ENCODE results near the gene LAMC3. TPM values are rescaled to one million over a fixed set of nuclear protein-coding genes. Genes with fewer than 3 reads are reported as not detected.

The LAMC3 gene
- total RNA-seq, 6 donors from 2014 or later, result 6.7 to 56.0 (median 19.5) TPM

DNA sequence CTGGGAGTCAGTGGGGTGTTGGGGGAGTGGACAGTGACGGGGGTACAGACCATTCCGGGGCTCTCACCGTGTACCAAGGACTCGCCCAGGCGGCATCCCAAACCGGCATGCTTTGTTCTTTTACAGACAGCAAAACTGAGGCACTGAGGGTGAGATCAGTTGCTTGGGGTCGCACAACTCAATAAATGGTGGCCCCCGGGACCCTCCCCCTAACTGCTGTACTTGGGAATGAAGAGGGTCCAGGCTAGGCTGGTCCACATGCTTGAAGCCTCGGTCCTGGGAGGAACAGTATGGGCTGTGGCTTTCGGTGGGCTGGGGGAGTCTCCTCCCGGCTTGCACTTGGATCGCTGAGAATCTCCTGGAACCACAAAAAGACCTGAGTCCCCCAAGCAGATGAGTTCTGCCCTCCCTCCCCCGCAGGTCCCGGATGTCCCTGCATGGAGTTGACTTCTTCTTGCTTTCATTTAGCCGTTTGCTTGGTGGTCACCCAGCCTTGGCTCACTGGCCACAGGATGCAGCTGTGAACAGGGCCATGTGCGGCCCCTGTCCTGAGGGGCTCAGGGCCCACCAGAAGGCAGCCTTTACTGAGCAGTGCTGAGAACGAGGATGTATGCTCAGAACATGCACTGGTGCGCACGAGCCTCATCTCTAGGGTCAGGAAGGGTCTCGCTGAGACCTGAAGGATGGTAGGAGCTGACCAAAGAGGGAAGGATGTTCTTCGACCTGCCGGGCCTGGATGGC, 4.2 kb downstream of the LAMC3 start:
- WGBS, 2 donors, result 81 to 83% methylated on average over 12 to 22 of the region's 22 CpGs
- Histone ChIP-seq H3K9me3 (no peaks in the 10 kb centered on the region), H3K36me3 (no peaks in the 10 kb centered on the region), H3K4me1 (peaks cover 0 to 10% (median 2%) of the 10 kb centered on the region in 4 donors), H3K27me3 (peaks cover 0 to 18% (median 7%) of the 10 kb centered on the region in 4 donors), H3K27ac (peak overlapping the region; percentile 10 to 60 (median 20)), H3K4me3 (no peak overlapping the region)
- ATAC-seq (ENCODE audit: low FRiP score in 2 of 2) (no peak), DNase-seq (no peak)
- no peak for TF ChIP-seq EP300 (IDR thresholded peaks at IDR 0.05)
- TF ChIP-seq POLR2AphosphoS5 (IDR thresholded peaks at IDR 0.05), result no peak
- no peak for TF ChIP-seq POLR2A (IDR thresholded peaks at IDR 0.05)
- TF ChIP-seq, protein P1, sequence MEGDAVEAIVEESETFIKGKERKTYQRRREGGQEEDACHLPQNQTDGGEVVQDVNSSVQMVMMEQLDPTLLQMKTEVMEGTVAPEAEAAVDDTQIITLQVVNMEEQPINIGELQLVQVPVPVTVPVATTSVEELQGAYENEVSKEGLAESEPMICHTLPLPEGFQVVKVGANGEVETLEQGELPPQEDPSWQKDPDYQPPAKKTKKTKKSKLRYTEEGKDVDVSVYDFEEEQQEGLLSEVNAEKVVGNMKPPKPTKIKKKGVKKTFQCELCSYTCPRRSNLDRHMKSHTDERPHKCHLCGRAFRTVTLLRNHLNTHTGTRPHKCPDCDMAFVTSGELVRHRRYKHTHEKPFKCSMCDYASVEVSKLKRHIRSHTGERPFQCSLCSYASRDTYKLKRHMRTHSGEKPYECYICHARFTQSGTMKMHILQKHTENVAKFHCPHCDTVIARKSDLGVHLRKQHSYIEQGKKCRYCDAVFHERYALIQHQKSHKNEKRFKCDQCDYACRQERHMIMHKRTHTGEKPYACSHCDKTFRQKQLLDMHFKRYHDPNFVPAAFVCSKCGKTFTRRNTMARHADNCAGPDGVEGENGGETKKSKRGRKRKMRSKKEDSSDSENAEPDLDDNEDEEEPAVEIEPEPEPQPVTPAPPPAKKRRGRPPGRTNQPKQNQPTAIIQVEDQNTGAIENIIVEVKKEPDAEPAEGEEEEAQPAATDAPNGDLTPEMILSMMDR (IDR thresholded peaks at IDR 0.05), result no peak

GRCh38 chr9:131013771-131014676, 5.0 kb downstream of the LAMC3 start:
- H3K27ac ChIP-seq, result peak overlapping the region in 2 of 4 donors; percentile 10 to 60
- TF ChIP-seq, protein P1 (IDR thresholded peaks at IDR 0.05), result no peak
- no peak for TF ChIP-seq EP300 (IDR thresholded peaks at IDR 0.05)
- no peak for TF ChIP-seq POLR2AphosphoS5 (IDR thresholded peaks at IDR 0.05)
- TF ChIP-seq POLR2A (IDR thresholded peaks at IDR 0.05), result no peak
- 81 to 92% methylated on average over 14 to 18 of the region's 18 CpGs for WGBS, 2 donors
- H3K36me3 ChIP-seq, result no peaks in the 10 kb centered on the region
- H3K4me1 ChIP-seq, result peaks cover 0 to 6% (median 0%) of the 10 kb centered on the region in 4 donors
- no peak overlapping the region for H3K4me3 ChIP-seq
- DNase-seq (peak in 1 of 2 donors; percentile 71), ATAC-seq (ENCODE audit: low FRiP score in 2 of 2) (no peak)
- no peaks in the 10 kb centered on the region for H3K9me3 ChIP-seq
- peaks cover 0 to 16% (median 3%) of the 10 kb centered on the region in 4 donors for H3K27me3 ChIP-seq

DNA sequence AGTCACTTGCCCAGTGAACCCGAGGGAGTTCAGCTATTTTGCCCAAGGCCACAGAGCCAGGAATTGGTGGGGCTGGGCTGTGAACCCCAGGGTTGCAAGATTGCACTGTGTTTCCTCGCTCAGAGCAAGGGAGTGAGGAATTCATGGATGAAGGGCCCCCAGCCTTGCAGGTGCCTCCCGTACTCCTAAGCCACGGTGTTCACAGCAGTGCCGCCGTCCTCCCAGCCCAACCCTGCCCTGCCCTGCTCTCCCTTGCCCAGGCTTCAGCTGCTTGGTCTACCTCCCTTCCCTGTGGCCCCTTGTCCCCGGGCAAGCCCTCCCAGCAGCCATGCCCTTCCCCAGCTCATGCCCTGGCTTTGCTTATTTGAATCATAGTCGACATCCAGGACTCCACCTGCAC, 6.1 kb downstream of the LAMC3 start:
- no peaks in the 10 kb centered on the region for H3K4me1 ChIP-seq
- TF ChIP-seq EP300 (IDR thresholded peaks at IDR 0.05) (no peak), POLR2A (IDR thresholded peaks at IDR 0.05) (no peak), POLR2AphosphoS5 (IDR thresholded peaks at IDR 0.05) (no peak)
- TF ChIP-seq, protein P1 (IDR thresholded peaks at IDR 0.05), result no peak
- 88% methylated on average over 8 of the region's 8 CpGs for WGBS, 2 donors
- DNase-seq (no peak), ATAC-seq (ENCODE audit: low FRiP score in 2 of 2) (no peak)
- H3K4me3 ChIP-seq, result no peak overlapping the region
- H3K9me3 ChIP-seq, result no peaks in the 10 kb centered on the region
- no peaks in the 10 kb centered on the region for H3K36me3 ChIP-seq
- no peak overlapping the region for H3K27ac ChIP-seq
- peaks cover 0 to 6% (median 0%) of the 10 kb centered on the region in 4 donors for H3K27me3 ChIP-seq

DNA sequence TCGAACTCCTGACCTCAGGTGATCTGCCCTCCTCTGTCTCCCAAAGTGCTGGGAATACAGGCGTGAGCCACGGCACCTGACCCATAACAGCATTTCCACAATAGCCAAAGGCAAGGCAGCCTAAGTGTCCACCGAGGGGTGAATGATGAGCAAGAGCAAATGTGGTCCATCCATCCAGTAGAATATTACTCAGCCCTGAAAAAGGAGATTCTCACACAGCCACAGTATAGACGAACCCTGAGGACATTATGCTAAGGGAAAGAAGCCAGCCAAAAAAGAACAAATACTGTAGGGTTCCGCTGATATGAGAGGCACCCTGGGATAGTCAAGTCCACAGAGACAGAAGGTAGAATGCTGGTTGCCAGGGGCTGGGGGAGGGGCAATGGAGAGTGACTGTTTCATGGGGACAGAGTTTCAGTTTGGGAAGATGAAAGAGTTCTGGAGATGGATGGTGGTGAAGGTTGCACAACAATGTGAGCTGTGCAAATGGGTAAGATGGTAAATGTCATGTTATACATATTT, 7.0 kb downstream of the LAMC3 start:
- H3K36me3 ChIP-seq, result no peaks in the 10 kb centered on the region
- TF ChIP-seq POLR2A (IDR thresholded peaks at IDR 0.05) (no peak), EP300 (IDR thresholded peaks at IDR 0.05) (no peak), POLR2AphosphoS5 (IDR thresholded peaks at IDR 0.05) (no peak)
- TF ChIP-seq, protein P1 (IDR thresholded peaks at IDR 0.05), result no peak
- WGBS, 2 donors, result 93 to 94% methylated on average over 6 of the region's 6 CpGs
- H3K27ac ChIP-seq, result no peak overlapping the region
- ATAC-seq (ENCODE audit: low FRiP score in 2 of 2), result no peak
- no peaks in the 10 kb centered on the region for H3K27me3 ChIP-seq
- H3K4me3 ChIP-seq, result no peak overlapping the region
- DNase-seq, result no peak
- no peaks in the 10 kb centered on the region for H3K4me1 ChIP-seq
- H3K9me3 ChIP-seq, result no peaks in the 10 kb centered on the region

Data from upper lobe of left lung (tissue), 6 donors.